Mesenchymal stem cell (in vitro differentiated cells and primary cell): ENCODE measurements around the gene NDUFV1.

Experiments used
- DNase-seq: peaks from one replicate; pipeline ENCODE4 v3.0.0-alpha.2; 2013
- H2AFZ ChIP-seq: one replicate; pipeline ENCODE4 v1.6.1; 2013; ENCODE audit warnings: low read depth, mild to moderate bottlenecking, control low read depth, inconsistent platforms, low read length, moderate library complexity
- H2AK5ac ChIP-seq: 2 replicates; pipeline ENCODE4 v1.6.1; 2013; ENCODE audit warnings: low read length, moderate library complexity, mild to moderate bottlenecking, inconsistent platforms; ENCODE audit not compliant: severe bottlenecking
- H2BK120ac ChIP-seq: one replicate; pipeline ENCODE4 v1.6.1; 2013; ENCODE audit warnings: low read depth, mild to moderate bottlenecking, inconsistent platforms, low read length, moderate library complexity
- H2BK12ac ChIP-seq, 2 experiments: one replicate each; pipeline ENCODE4 v1.6.1; 2013; ENCODE audit warnings: inconsistent platforms in 2 of 2, low read length in 2 of 2, mild to moderate bottlenecking in 2 of 2, moderate library complexity in 2 of 2, control low read depth in 1 of 2
- H2BK15ac ChIP-seq: one replicate; pipeline ENCODE4 v1.6.1; 2013; ENCODE audit warnings: mild to moderate bottlenecking, low read depth, inconsistent platforms; ENCODE audit not compliant: poor library complexity, severe bottlenecking
- H2BK5ac ChIP-seq: 2 replicates; pipeline ENCODE4 v1.6.1; 2013; ENCODE audit warnings: low read depth, mild to moderate bottlenecking, low read length, control low read depth, inconsistent platforms; ENCODE audit not compliant: poor library complexity, severe bottlenecking
- H3K14ac ChIP-seq, 2 experiments: one replicate each; pipeline ENCODE4 v1.6.1; 2013; ENCODE audit warnings: inconsistent platforms in 2 of 2, low read length in 2 of 2, control low read depth in 1 of 2, mild to moderate bottlenecking in 1 of 2, moderate library complexity in 1 of 2
- H3K18ac ChIP-seq, 2 experiments: one replicate each; pipeline ENCODE4 v1.6.1; 2013; ENCODE audit warnings: inconsistent platforms in 2 of 2, low read length in 2 of 2, control low read depth in 1 of 2, low read depth in 1 of 2, mild to moderate bottlenecking in 1 of 2
- H3K23ac ChIP-seq, 2 experiments: one replicate each; pipeline ENCODE4 v1.6.1; 2013; ENCODE audit warnings: inconsistent platforms in 2 of 2, low read length in 2 of 2, mild to moderate bottlenecking in 2 of 2, moderate library complexity in 2 of 2, control low read depth in 1 of 2
- H3K27ac ChIP-seq: 2 replicates; pipeline ENCODE4 v1.5.1; 2013; ENCODE audit warnings: mild to moderate bottlenecking, moderate library complexity, low read length, control low read depth, inconsistent platforms; ENCODE audit not compliant: poor library complexity, severe bottlenecking
- H3K27me3 ChIP-seq, 2 experiments: 2 replicates each; pipeline versions ENCODE4 v1.6.1 to v1.7.0; 2013; ENCODE audit warnings: low read length in 2 of 2, mild to moderate bottlenecking in 2 of 2, moderate library complexity in 2 of 2, control low read depth in 1 of 2, inconsistent platforms in 1 of 2; ENCODE audit not compliant: control insufficient read depth in 1 of 2, insufficient read depth in 1 of 2
- H3K36me3 ChIP-seq, 2 experiments: 2 replicates each; pipeline versions ENCODE4 v1.6.1 to v1.7.0; 2013; ENCODE audit warnings: low read length in 2 of 2, control low read depth in 1 of 2, inconsistent platforms in 1 of 2, low read depth in 1 of 2, mild to moderate bottlenecking in 1 of 2; ENCODE audit not compliant: insufficient read depth in 2 of 2, control insufficient read depth in 1 of 2
- H3K4ac ChIP-seq, 2 experiments: one replicate each; pipeline ENCODE4 v1.6.1; 2013; ENCODE audit warnings: inconsistent platforms in 2 of 2, low read length in 2 of 2, mild to moderate bottlenecking in 2 of 2, moderate library complexity in 2 of 2, control low read depth in 1 of 2, low read depth in 1 of 2
- H3K4me1 ChIP-seq: 2 replicates; pipeline ENCODE4 v1.6.1; 2013; ENCODE audit warnings: low read depth, low read length, control low read depth; ENCODE audit not compliant: control insufficient read depth, insufficient read depth
- H3K4me2 ChIP-seq: 2 replicates; pipeline ENCODE4 v1.6.1; 2013; ENCODE audit warnings: low read length, mild to moderate bottlenecking, inconsistent platforms; ENCODE audit not compliant: poor library complexity, severe bottlenecking
- H3K4me3 ChIP-seq, 2 experiments: 2 replicates each; pipeline versions ENCODE4 v1.5.1 to v1.7.0; 2013; ENCODE audit warnings: low read length in 2 of 2, mild to moderate bottlenecking in 2 of 2, control low read depth in 1 of 2, low read depth in 1 of 2; ENCODE audit not compliant: insufficient read depth in 1 of 2
- H3K79me1 ChIP-seq: replicated peaks from 2 replicates; pipeline ENCODE4 v1.6.1; 2013; ENCODE audit warnings: mild to moderate bottlenecking, control low read depth, low read length, inconsistent platforms; ENCODE audit not compliant: poor library complexity, severe bottlenecking
- H3K9ac ChIP-seq: 2 replicates; pipeline ENCODE4 v1.7.0; 2013; ENCODE audit warnings: mild to moderate bottlenecking, low read length, moderate library complexity
- H3K9me3 ChIP-seq: 2 replicates; pipeline ENCODE4 v1.7.0; 2013; ENCODE audit warnings: mild to moderate bottlenecking, low read length; ENCODE audit not compliant: control insufficient read depth
- H4K8ac ChIP-seq: one replicate; pipeline ENCODE4 v1.6.1; 2013; ENCODE audit warnings: inconsistent platforms, mild to moderate bottlenecking, low read length, moderate library complexity
- H4K91ac ChIP-seq: one replicate; pipeline ENCODE4 v1.6.1; 2013; ENCODE audit warnings: mild to moderate bottlenecking, low read length, inconsistent platforms
- WGBS: methylation state at CpG from one replicate; pipeline ENCODE4 v1.1.7; 2013; ENCODE audit warnings: mixed read lengths; 5-methylcytosine and 5-hydroxymethylcytosine counted together

The NDUFV1 gene

GRCh38 chr11:67638535-67639437 is 32.0 kb downstream of the NDUFV1 start:
- Histone ChIP-seq H3K4me3 (no peak overlapping the region), H3K27me3 (peaks cover 22 to 64% of the 10 kb centered on the region in 2 experiments), H3K18ac (no peak overlapping the region), H3K79me1 (no peaks in the 10 kb centered on the region), H3K23ac (no peak overlapping the region), H3K4ac (no peak overlapping the region), H3K4me2 (no peak overlapping the region), H2BK12ac (no peak overlapping the region), H3K27ac (no peak overlapping the region), H2BK5ac (no peak overlapping the region), H4K8ac (no peak overlapping the region), H3K4me1 (no peaks in the 10 kb centered on the region), H3K14ac (no peak overlapping the region), H2AFZ (no peak overlapping the region), H4K91ac (no peak overlapping the region), H3K9ac (no peak overlapping the region), H2AK5ac (no peak overlapping the region), H3K36me3 (no peaks in the 10 kb centered on the region), H2BK15ac (no peak overlapping the region), H3K9me3 (no peaks in the 10 kb centered on the region), H2BK120ac (no peak overlapping the region)
- DNase-seq: no peak
- WGBS: 86% methylated on average over 24 of the region's 24 CpGs

- Histone ChIP-seq H2BK120ac (no peak within 1 kb of the TSS), H3K79me1 (no peaks in the 10 kb centered on the region), H4K8ac (no peak within 1 kb of the TSS), H2BK12ac (no peak within 1 kb of the TSS), H3K4me3 (peak within 1 kb of the TSS in 1 of 2 experiments; percentile 25), H4K91ac (no peak within 1 kb of the TSS), H3K9ac (no peak within 1 kb of the TSS), H2BK5ac (no peak within 1 kb of the TSS), H3K4me2 (no peak within 1 kb of the TSS), H3K14ac (no peak within 1 kb of the TSS), H3K18ac (no peak within 1 kb of the TSS), H2BK15ac (no peak within 1 kb of the TSS), H2AFZ (no peak within 1 kb of the TSS), H3K9me3 (no peaks in the 10 kb centered on the region), H3K36me3 (no peaks in the 10 kb centered on the region), H3K23ac (no peak within 1 kb of the TSS), H2AK5ac (no peak within 1 kb of the TSS), H3K27ac (no peak within 1 kb of the TSS), H3K4ac (no peak within 1 kb of the TSS), H3K27me3 (peaks cover 19 to 57% of the 10 kb centered on the region in 2 experiments), H3K4me1 (no peaks in the 10 kb centered on the region)
- WGBS: 88% methylated on average over 11 of the region's 18 CpGs
- no peak for DNase-seq
These were observed 32.7 kb downstream of the NDUFV1 start, which contains the start of gene TBX10 for GRCh38 chr11:67639438-67639859. TSS of gene TBX10 (minus strand) at chr11:67639763. CDS start at chr11:67639472, 291 bp downstream.

GRCh38 chr11:67640021-67640757 is 33.5 kb downstream of the NDUFV1 start:
- no peak overlapping the region for H2BK12ac ChIP-seq

GRCh38 chr11:67640758-67641337 is 34.1 kb downstream of the NDUFV1 start:
- no peak overlapping the region for H2BK12ac ChIP-seq
- H3K4ac ChIP-seq: no peak overlapping the region
- peaks cover 17 to 48% of the 10 kb centered on the region in 2 experiments for H3K27me3 ChIP-seq
- H2BK120ac ChIP-seq: no peak overlapping the region
- H2AK5ac ChIP-seq: no peak overlapping the region
- DNase-seq: no peak
- H3K4me1 ChIP-seq: no peaks in the 10 kb centered on the region
- no peak overlapping the region for H3K9ac ChIP-seq
- no peaks in the 10 kb centered on the region for H3K36me3 ChIP-seq
- no peak overlapping the region for H2BK5ac ChIP-seq
- H2BK15ac ChIP-seq: no peak overlapping the region
- H3K27ac ChIP-seq: no peak overlapping the region
- H3K14ac ChIP-seq: no peak overlapping the region
- H3K18ac ChIP-seq: no peak overlapping the region
- no peak overlapping the region for H3K4me3 ChIP-seq
- no peaks in the 10 kb centered on the region for H3K9me3 ChIP-seq
- H2AFZ ChIP-seq: no peak overlapping the region
- no peak overlapping the region for H4K8ac ChIP-seq
- no peak overlapping the region for H4K91ac ChIP-seq
- no peak overlapping the region for H3K4me2 ChIP-seq
- H3K79me1 ChIP-seq: no peaks in the 10 kb centered on the region
- H3K23ac ChIP-seq: no peak overlapping the region
- WGBS: 79% methylated on average over 10 of the region's 12 CpGs

More at GRCh38 chr11:67640021-67640757, 33.5 kb downstream of the NDUFV1 start:
- Histone ChIP-seq H4K91ac (no peak overlapping the region), H3K79me1 (no peaks in the 10 kb centered on the region), H3K4me1 (no peaks in the 10 kb centered on the region), H2AK5ac (no peak overlapping the region), H3K4me2 (no peak overlapping the region), H3K9me3 (no peaks in the 10 kb centered on the region), H4K8ac (no peak overlapping the region), H3K27ac (no peak overlapping the region), H3K4ac (no peak overlapping the region), H3K14ac (no peak overlapping the region), H3K36me3 (no peaks in the 10 kb centered on the region), H2AFZ (no peak overlapping the region), H3K27me3 (peaks cover 17 to 50% of the 10 kb centered on the region in 2 experiments), H3K9ac (no peak overlapping the region), H2BK120ac (no peak overlapping the region), H3K18ac (no peak overlapping the region), H2BK15ac (no peak overlapping the region), H2BK5ac (no peak overlapping the region), H3K23ac (no peak overlapping the region), H3K4me3 (peak overlapping the region in 1 of 2 experiments; percentile 25)
- peak; percentile 52 for DNase-seq
- 53% methylated on average over 23 of the region's 23 CpGs for WGBS
